Endothelial cell of umbilical vein (primary cell): ENCODE measurements around the gene HECTD4. TPM values are rescaled to one million over a fixed set of nuclear protein-coding genes. Genes with fewer than 3 reads are reported as not detected.

Experiments used
- BruUV-seq: library from RNA; stranded (reverse); fragments of 400-500 nt; replicated peaks from 2 replicates; lab custom pipeline; 2021; lab: Mats Ljungman, UMichigan
- CTCF ChIA-PET: fragments of 300-600, 350-600 bp; sonication (Branson Sonifier 250); formaldehyde crosslinking; loops from one replicate; lab custom pipeline; 2021; ENCODE audit warnings: antibody characterized with exemption, inconsistent platforms; lab: Charles Lee
- POLR2A ChIA-PET: fragments of 300-600, 350-600 bp; sonication (Branson Sonifier 250); formaldehyde crosslinking; loops from one replicate; lab custom pipeline; 2021; ENCODE audit warnings: antibody characterized with exemption, inconsistent platforms; lab: Charles Lee
- DNase-seq: peaks from one replicate; pipeline ENCODE4 v3.0.0-alpha.2; 2011; ENCODE audit warnings: low read depth, low spot score
- FAIRE-seq: peaks from 2 replicates; lab custom pipeline; 2011; peaks lifted over from hg19 to GRCh38; lab: Jason Lieb, UNC
- H2AFZ ChIP-seq: 2 replicates; pipeline ENCODE4 v1.6.0; 2012; ENCODE audit warnings: low read depth, low read length, control low read depth, inconsistent platforms
- H3K27ac ChIP-seq: 2 replicates; pipeline ENCODE4 v1.5.1; 2011; ENCODE audit warnings: low read depth, mild to moderate bottlenecking, control low read depth, low read length, moderate library complexity; ENCODE audit not compliant: insufficient read depth
- H3K27me3 ChIP-seq, 2 experiments: 2 replicates each; pipeline versions ENCODE4 v1.6.0 to v1.6.1; 2011; ENCODE audit warnings: low read length in 2 of 2, mixed read lengths in 1 of 2; ENCODE audit not compliant: control insufficient read depth in 2 of 2, insufficient read depth in 2 of 2
- H3K36me3 ChIP-seq, 2 experiments: 2 replicates in 1 of 2; 3 replicates in 1 of 2; pipeline ENCODE4 v1.5.1; 2011; ENCODE audit warnings: low read length in 2 of 2, mild to moderate bottlenecking in 1 of 2, moderate library complexity in 1 of 2; ENCODE audit not compliant: control insufficient read depth in 2 of 2, insufficient read depth in 2 of 2; ENCODE audit errors: extremely low read depth in 1 of 2
- H3K4me1 ChIP-seq: 3 replicates; pipeline ENCODE4 v1.5.1; 2011; ENCODE audit warnings: mild to moderate bottlenecking, low read length; ENCODE audit not compliant: control insufficient read depth, insufficient read depth; ENCODE audit errors: extremely low read depth
- H3K4me2 ChIP-seq: 2 replicates; pipeline ENCODE4 v1.6.1; 2011; ENCODE audit warnings: low read length, control low read depth, mixed read lengths; ENCODE audit not compliant: insufficient read depth
- H3K4me3 ChIP-seq, 3 experiments: fragments of 200-600 bp in 1 of 3; sonication (generic), shearing (Covaris generic) in 1 of 3; replicated peaks in 1 of 3; 2 replicates each; pipeline ENCODE4 v1.5.1; 2011 to 2016; ENCODE audit warnings: control low read depth in 3 of 3, low read length in 3 of 3, mild to moderate bottlenecking in 2 of 3, inconsistent platforms in 1 of 3, low read depth in 1 of 3, moderate library complexity in 1 of 3; ENCODE audit not compliant: insufficient read depth in 1 of 3
- H3K79me2 ChIP-seq: 2 replicates; pipeline ENCODE4 v1.6.0; 2012; ENCODE audit warnings: low read length, inconsistent platforms; ENCODE audit not compliant: control insufficient read depth, insufficient read depth
- H3K9ac ChIP-seq: replicated peaks from 2 replicates; pipeline ENCODE3; 2011; ENCODE audit warnings: low read length, control low read depth; ENCODE audit not compliant: insufficient read depth; ENCODE audit errors: extremely low read depth
- H3K9me1 ChIP-seq: replicated peaks from 3 replicates; pipeline ENCODE4 v1.6.0; 2011; ENCODE audit warnings: mild to moderate bottlenecking, low read length; ENCODE audit not compliant: control insufficient read depth, insufficient read depth; ENCODE audit errors: extremely low read depth
- H3K9me3 ChIP-seq: replicated peaks from 2 replicates; pipeline ENCODE4 v1.5.1; 2012; ENCODE audit warnings: low read length, inconsistent platforms; ENCODE audit not compliant: control insufficient read depth, insufficient read depth
- H4K20me1 ChIP-seq: replicated peaks from 2 replicates; pipeline ENCODE3; 2011; ENCODE audit warnings: mild to moderate bottlenecking, low read length; ENCODE audit not compliant: control insufficient read depth, insufficient read depth; ENCODE audit errors: extremely low read depth
- EZH2 ChIP-seq: IDR thresholded peaks from 2 replicates; pipeline ENCODE4 v1.6.1; 2012; ENCODE audit warnings: borderline replicate concordance, low read depth, mild to moderate bottlenecking, moderate library complexity, low read length, inconsistent platforms; ENCODE audit not compliant: severe bottlenecking
- FOS ChIP-seq: IDR thresholded peaks from 2 replicates; pipeline ENCODE4 v1.6.1; 2011; ENCODE audit warnings: mild to moderate bottlenecking, low read length, moderate library complexity, borderline replicate concordance; ENCODE audit not compliant: insufficient read depth
- GATA2 ChIP-seq: IDR thresholded peaks from 2 replicates; pipeline ENCODE4 v1.7.0; 2011; ENCODE audit warnings: low read depth, mild to moderate bottlenecking, moderate library complexity, mixed read lengths, low read length; ENCODE audit not compliant: insufficient read length, insufficient read depth
- JUN ChIP-seq: IDR thresholded peaks from 2 replicates; pipeline ENCODE4 v1.6.1; 2011; ENCODE audit warnings: borderline replicate concordance, low read depth; ENCODE audit not compliant: insufficient read length, insufficient read depth
- MYC ChIP-seq: IDR thresholded peaks from one replicate; pipeline ENCODE4 v1.6.1; 2011; ENCODE audit warnings: mild to moderate bottlenecking, low read depth, low read length
- POLR2A ChIP-seq: IDR thresholded peaks from 2 replicates; pipeline ENCODE4 v1.6.1; 2012; ENCODE audit warnings: low read depth, mild to moderate bottlenecking, control low read depth, low read length
- POLR2AphosphoS5 ChIP-seq: IDR thresholded peaks from 2 replicates; pipeline ENCODE4 v1.6.1; 2012; ENCODE audit warnings: low read depth, mild to moderate bottlenecking, control low read depth, low read length, moderate library complexity; ENCODE audit not compliant: insufficient read depth
- dilution Hi-C: fragments of 300-500 bp; cut with MboI; formaldehyde crosslinking; loops from one replicate; pipeline ENCODE4 v1.15.0; 2019; ENCODE audit warnings: low sequenced_read_pairs; ENCODE audit not compliant: extremely low pct_ligation_motif_present
- intact Hi-C: fragments of 100-400 bp; cut with micrococcal nuclease; formaldehyde crosslinking; loops from one replicate; pipeline ENCODE4 v1.10.0; 2022
- polyA plus RNA-seq, 4 experiments: library from polyadenylated mRNA; depleted of rRNA in 3 of 4; stranded (reverse) in 3 of 4; unstranded in 1 of 4; fragments of >200 nt; gene quantifications; 2 replicates each; pipeline versions ENCODE4 v1.2.1 to v1.2.3, GENCODE V29; 2011 to 2012; ENCODE audit warnings: missing spikeins in 1 of 4
- total RNA-seq: library from RNA; stranded (reverse); gene quantifications from 2 replicates; pipeline ENCODE4 v1.2.3, GENCODE V29; 2021
- TF ChIP-seq, protein P1 (sequence below): IDR thresholded peaks from 2 replicates; pipeline ENCODE4 v1.6.1; 2011; ENCODE audit not compliant: insufficient read depth, insufficient read length
- TF ChIP-seq, protein P2 (sequence below), 2 donors: IDR thresholded peaks; 1 replicate in 1 of 2; 2 replicates in 1 of 2; pipeline ENCODE4 v1.5.1; 2011; ENCODE audit warnings: low read length in 2 of 2, mild to moderate bottlenecking in 2 of 2, moderate library complexity in 2 of 2, control low read depth in 1 of 2, inconsistent platforms in 1 of 2, low read depth in 1 of 2; ENCODE audit not compliant: insufficient read depth in 1 of 2; ENCODE audit errors: extremely low read depth in 1 of 2

The HECTD4 gene
- total and polyA plus RNA-seq, 2 donors (not counting 3 experiments of a cell fraction or from before 2014, with no cell fraction given), result 9.7 to 47.7 TPM

DNA sequence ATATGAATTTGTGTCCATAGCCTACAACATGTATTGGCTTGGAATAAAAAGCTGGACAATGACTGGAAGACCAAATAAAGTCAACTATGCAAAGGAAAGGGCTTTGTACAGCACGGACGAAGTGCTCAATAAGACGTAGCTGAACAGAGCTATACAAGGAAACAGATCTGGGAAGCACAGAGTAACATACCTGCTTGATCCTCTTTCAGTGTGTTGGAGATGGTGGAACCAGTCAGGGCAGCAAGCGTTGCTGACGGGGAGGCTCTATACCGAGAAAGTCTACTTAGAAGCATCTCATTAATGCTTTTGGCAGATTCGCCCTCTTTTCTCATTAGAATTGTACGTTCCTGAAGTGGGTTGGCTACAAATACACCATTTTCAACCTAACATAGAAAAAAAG lies 99.3 kb downstream of the HECTD4 start:
- H3K79me2 ChIP-seq, result no peaks in the 10 kb centered on the region
- CTCF ChIA-PET, result no interaction called here
- no peaks in the 10 kb centered on the region for H4K20me1 ChIP-seq
- no TSS peak for BruUV-seq
- no peaks in the 10 kb centered on the region for H3K9me3 ChIP-seq
- no peak for DNase-seq
- no peaks in the 10 kb centered on the region for H3K27me3 ChIP-seq
- no peak for TF ChIP-seq POLR2AphosphoS5
- no peak for TF ChIP-seq GATA2
- TF ChIP-seq POLR2A, result no peak
- no peak for TF ChIP-seq MYC
- TF ChIP-seq EZH2, result no peak
- TF ChIP-seq, protein P1, sequence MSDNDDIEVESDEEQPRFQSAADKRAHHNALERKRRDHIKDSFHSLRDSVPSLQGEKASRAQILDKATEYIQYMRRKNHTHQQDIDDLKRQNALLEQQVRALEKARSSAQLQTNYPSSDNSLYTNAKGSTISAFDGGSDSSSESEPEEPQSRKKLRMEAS, result no peak
- TF ChIP-seq JUN, result no peak
- no peak for TF ChIP-seq FOS
- TF ChIP-seq, protein P2, sequence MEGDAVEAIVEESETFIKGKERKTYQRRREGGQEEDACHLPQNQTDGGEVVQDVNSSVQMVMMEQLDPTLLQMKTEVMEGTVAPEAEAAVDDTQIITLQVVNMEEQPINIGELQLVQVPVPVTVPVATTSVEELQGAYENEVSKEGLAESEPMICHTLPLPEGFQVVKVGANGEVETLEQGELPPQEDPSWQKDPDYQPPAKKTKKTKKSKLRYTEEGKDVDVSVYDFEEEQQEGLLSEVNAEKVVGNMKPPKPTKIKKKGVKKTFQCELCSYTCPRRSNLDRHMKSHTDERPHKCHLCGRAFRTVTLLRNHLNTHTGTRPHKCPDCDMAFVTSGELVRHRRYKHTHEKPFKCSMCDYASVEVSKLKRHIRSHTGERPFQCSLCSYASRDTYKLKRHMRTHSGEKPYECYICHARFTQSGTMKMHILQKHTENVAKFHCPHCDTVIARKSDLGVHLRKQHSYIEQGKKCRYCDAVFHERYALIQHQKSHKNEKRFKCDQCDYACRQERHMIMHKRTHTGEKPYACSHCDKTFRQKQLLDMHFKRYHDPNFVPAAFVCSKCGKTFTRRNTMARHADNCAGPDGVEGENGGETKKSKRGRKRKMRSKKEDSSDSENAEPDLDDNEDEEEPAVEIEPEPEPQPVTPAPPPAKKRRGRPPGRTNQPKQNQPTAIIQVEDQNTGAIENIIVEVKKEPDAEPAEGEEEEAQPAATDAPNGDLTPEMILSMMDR (IDR thresholded peaks at IDR 0.05; ENCODE audit: extremely low read depth in 1 of 2, insufficient read depth in 1 of 2, low read depth in 1 of 2, low read length in 2 of 2), result no peak
- H2AFZ ChIP-seq, result no peak overlapping the region
- FAIRE-seq, result no peak
- no peak overlapping the region for H3K4me3 ChIP-seq
- H3K9me1 ChIP-seq, result no peaks in the 10 kb centered on the region
- no peak overlapping the region for H3K27ac ChIP-seq
- intact Hi-C loops, result no loop called here
- H3K4me2 ChIP-seq, result no peak overlapping the region
- H3K36me3 ChIP-seq, result no peaks in the 10 kb centered on the region
- dilution Hi-C loops, result no loop called here
- POLR2A ChIA-PET, result no interaction called here
- no peaks in the 10 kb centered on the region for H3K4me1 ChIP-seq
- no peak overlapping the region for H3K9ac ChIP-seq
